SJCRH30 (cell line): Measurements from ENCODE around the gene SENP6. TPM values are rescaled to one million over a fixed set of nuclear protein-coding genes. Genes with fewer than 3 reads are reported as not detected.

Experiments used
- DNase-seq, 2 experiments: peaks; one replicate each; pipeline ENCODE4 v3.0.0-alpha.2; 2015 to 2020
- H3K27ac ChIP-seq: fragments of 250-450 bp; sonication (Bioruptor Pico); 2 replicates; pipeline ENCODE4 v1.5.1; 2020; ENCODE audit warnings: mild to moderate bottlenecking, moderate library complexity
- H3K27me3 ChIP-seq: fragments of 250-450 bp; sonication (Bioruptor Pico); 2 replicates; pipeline ENCODE4 v1.5.1; 2020; ENCODE audit warnings: mild to moderate bottlenecking, moderate library complexity
- H3K36me3 ChIP-seq: fragments of 250-450 bp; sonication (Bioruptor Pico); 2 replicates; pipeline ENCODE4 v1.5.1; 2020; ENCODE audit warnings: mild to moderate bottlenecking, moderate library complexity
- H3K4me1 ChIP-seq: fragments of 250-450 bp; sonication (Bioruptor Pico); 2 replicates; pipeline ENCODE4 v1.5.1; 2020; ENCODE audit warnings: mild to moderate bottlenecking, moderate library complexity
- H3K4me3 ChIP-seq: fragments of 250-450 bp; sonication (Bioruptor Pico); 2 replicates; pipeline ENCODE4 v1.5.1; 2020; ENCODE audit warnings: mild to moderate bottlenecking, moderate library complexity
- H3K9me3 ChIP-seq: fragments of 250-450 bp; sonication (Bioruptor Pico); replicated peaks from 2 replicates; pipeline ENCODE4 v1.5.1; 2020; ENCODE audit warnings: mild to moderate bottlenecking, moderate library complexity
- total RNA-seq: library from RNA; depleted of rRNA; stranded (reverse); fragments of >200 nt; shearing (Covaris generic); gene quantifications from 2 replicates; pipeline ENCODE4 v1.2.3, GENCODE V29; 2014; rRNA removed

The SENP6 gene
- total RNA-seq, 1 experiment from 2014 or later = 78.1 TPM

DNA sequence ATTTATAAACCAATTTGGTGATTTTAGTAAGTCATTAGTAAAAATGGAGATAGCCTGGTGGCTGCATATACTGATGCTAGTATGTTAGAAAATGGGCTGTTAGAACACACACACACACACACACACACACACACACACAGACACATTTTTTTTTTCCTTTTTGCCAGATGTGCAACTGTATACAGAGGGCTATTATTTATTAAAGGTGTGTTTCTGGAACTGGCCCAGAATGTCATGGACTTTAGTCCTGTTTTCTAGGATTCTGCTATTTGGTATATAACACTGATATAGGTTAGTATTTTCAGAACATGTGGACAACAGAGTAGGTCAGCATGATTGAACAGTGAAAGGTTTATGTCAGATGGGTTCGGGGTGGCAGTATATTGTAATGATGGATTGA is 159.8 kb downstream of the SENP6 start:
- no peak for DNase-seq
- H3K9me3 ChIP-seq = no peaks in the 10 kb centered on the region
- no peak overlapping the region for H3K27ac ChIP-seq
- H3K4me3 ChIP-seq = no peak overlapping the region
- H3K27me3 ChIP-seq = no peaks in the 10 kb centered on the region
- no peaks in the 10 kb centered on the region for H3K36me3 ChIP-seq
- peaks cover 9% of the 10 kb centered on the region for H3K4me1 ChIP-seq

GRCh38 chr6:75762063-75762462 is 160.4 kb downstream of the SENP6 start:
- no peaks in the 10 kb centered on the region for H3K9me3 ChIP-seq
- no peak overlapping the region for H3K27ac ChIP-seq
- DNase-seq = no peak
- H3K36me3 ChIP-seq = no peaks in the 10 kb centered on the region
- no peaks in the 10 kb centered on the region for H3K27me3 ChIP-seq
- H3K4me3 ChIP-seq = no peak overlapping the region
- H3K4me1 ChIP-seq = peaks cover 9% of the 10 kb centered on the region

- H3K4me3 ChIP-seq = no peak overlapping the region
- H3K4me1 ChIP-seq = 0 out of 2 replicates have a peak, but pooled peaks cover 4% of the 10 kb centered on the region
- H3K27me3 ChIP-seq = no peaks in the 10 kb centered on the region
- no peak overlapping the region for H3K27ac ChIP-seq
- no peaks in the 10 kb centered on the region for H3K36me3 ChIP-seq
- no peak for DNase-seq
- H3K9me3 ChIP-seq = no peaks in the 10 kb centered on the region
These were observed 164.7 kb downstream of the SENP6 start for GRCh38 chr6:75766387-75766786.

Other genes starting within 250 kb of the SENP6 start
- gene FILIP1, start 108.1 kb upstream of the SENP6 start, total RNA-seq = 0.08 TPM in 2 replicates
- gene MYO6, start 147.4 kb downstream of the SENP6 start, total RNA-seq = 6.4 and 6.9 TPM in 2 replicates